ENCODE measurements around the gene BRF1. TPM values are rescaled to one million over a fixed set of nuclear protein-coding genes. Genes with fewer than 3 reads are reported as not detected.

BRF1 gene
- total RNA-seq, 4 donors from 2014 or later: 44.5 to 99.6 (median 56.2) TPM

GRCh38 chr14:105274637-105275036, 26.2 kb downstream of the BRF1 start:
- no peak for DNase-seq
- Histone ChIP-seq H3K27me3 (no peaks in the 10 kb centered on the region), H3K4me1 (peaks cover 9 to 14% of the 10 kb centered on the region in 2 donors), H3K36me3 (no peaks in the 10 kb centered on the region), H3K9me3 (no peaks in the 10 kb centered on the region), H3K27ac (no peak overlapping the region), H3K4me3 (replicated peaks in 1 of 3) (no peak overlapping the region)
- WGBS, 2 donors: 92 to 94% methylated on average over 6 of the region's 6 CpGs
- TF ChIP-seq, protein P1, sequence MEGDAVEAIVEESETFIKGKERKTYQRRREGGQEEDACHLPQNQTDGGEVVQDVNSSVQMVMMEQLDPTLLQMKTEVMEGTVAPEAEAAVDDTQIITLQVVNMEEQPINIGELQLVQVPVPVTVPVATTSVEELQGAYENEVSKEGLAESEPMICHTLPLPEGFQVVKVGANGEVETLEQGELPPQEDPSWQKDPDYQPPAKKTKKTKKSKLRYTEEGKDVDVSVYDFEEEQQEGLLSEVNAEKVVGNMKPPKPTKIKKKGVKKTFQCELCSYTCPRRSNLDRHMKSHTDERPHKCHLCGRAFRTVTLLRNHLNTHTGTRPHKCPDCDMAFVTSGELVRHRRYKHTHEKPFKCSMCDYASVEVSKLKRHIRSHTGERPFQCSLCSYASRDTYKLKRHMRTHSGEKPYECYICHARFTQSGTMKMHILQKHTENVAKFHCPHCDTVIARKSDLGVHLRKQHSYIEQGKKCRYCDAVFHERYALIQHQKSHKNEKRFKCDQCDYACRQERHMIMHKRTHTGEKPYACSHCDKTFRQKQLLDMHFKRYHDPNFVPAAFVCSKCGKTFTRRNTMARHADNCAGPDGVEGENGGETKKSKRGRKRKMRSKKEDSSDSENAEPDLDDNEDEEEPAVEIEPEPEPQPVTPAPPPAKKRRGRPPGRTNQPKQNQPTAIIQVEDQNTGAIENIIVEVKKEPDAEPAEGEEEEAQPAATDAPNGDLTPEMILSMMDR (IDR thresholded peaks at IDR 0.05): no peak
- no peak for TF ChIP-seq POLR2A (IDR thresholded peaks at IDR 0.05)
- intact Hi-C loops (cut with DNase I): no loop called here

DNA sequence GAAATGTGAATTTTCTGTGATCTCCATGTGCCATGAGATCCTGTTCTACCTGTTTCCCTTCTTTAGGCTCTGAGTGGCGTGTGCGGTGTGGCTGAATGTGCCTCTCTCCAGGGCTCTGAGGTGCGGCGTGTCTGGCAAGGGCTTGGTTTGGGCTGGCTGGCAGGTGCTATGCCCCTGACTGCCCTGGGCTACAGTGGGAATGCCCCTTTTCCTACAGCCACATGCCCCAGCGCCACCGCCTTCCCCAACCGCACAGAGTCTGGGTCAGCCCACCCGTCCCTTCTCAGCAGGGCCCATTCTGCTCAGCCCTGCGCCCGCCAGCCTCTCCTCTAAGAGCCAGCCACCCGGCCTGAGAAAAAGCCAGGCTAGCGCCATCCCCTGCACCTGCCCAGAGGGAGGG, 27.7 kb downstream of the BRF1 start:
- H3K27me3 ChIP-seq: no peaks in the 10 kb centered on the region
- H3K36me3 ChIP-seq: no peaks in the 10 kb centered on the region
- H3K9me3 ChIP-seq: no peaks in the 10 kb centered on the region
- TF ChIP-seq, protein P1 (IDR thresholded peaks at IDR 0.05): no peak
- TF ChIP-seq POLR2A (IDR thresholded peaks at IDR 0.05): no peak
- H3K27ac ChIP-seq: no peak overlapping the region
- peaks cover 9 to 14% of the 10 kb centered on the region in 2 donors for H3K4me1 ChIP-seq
- H3K4me3 ChIP-seq (replicated peaks in 1 of 3): no peak overlapping the region
- 62 to 71% methylated on average over 8 to 12 of the region's 12 CpGs for WGBS, 2 donors
- intact Hi-C loops (cut with DNase I): no loop called here
- peak; percentile 71 to 78 for DNase-seq

DNA sequence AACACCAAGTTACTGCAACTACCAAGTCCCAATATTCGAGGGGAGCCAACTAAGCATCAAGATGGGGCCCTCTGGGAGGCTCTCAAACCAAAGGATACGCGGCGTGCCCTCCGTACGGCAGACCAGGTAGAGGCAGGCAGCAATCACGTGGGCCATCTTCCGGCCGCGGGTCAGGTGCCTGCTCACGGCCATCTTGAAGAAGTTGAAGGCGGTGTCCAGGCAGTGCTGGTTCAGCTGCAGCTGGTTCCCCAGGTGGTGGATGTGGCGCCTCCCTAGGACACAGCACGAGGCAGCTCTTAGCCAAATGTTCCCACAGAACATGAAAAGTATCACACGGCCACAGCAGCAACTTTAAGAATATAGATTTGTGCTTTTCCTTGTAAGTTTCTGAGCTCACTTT, 28.2 kb downstream of the BRF1 start:
- WGBS, 2 donors: 66 to 79% methylated on average over 15 of the region's 15 CpGs

GRCh38 chr14:105271224-105271890, 29.4 kb downstream of the BRF1 start:
- Histone ChIP-seq H3K27ac (no peak overlapping the region), H3K4me3 (replicated peaks in 1 of 3) (no peak overlapping the region), H3K4me1 (peaks cover 9 to 10% of the 10 kb centered on the region in 2 donors), H3K9me3 (no peaks in the 10 kb centered on the region), H3K27me3 (no peaks in the 10 kb centered on the region), H3K36me3 (no peaks in the 10 kb centered on the region)
- no peak for DNase-seq
- TF ChIP-seq POLR2A (IDR thresholded peaks at IDR 0.05): no peak
- TF ChIP-seq, protein P1 (IDR thresholded peaks at IDR 0.05): no peak
- intact Hi-C loops (cut with DNase I): no loop called here
- 86 to 91% methylated on average over 5 to 15 of the region's 22 CpGs for WGBS, 2 donors

More for the DNA sequence above, 28.2 kb downstream of the BRF1 start:
- H3K36me3 ChIP-seq: no peaks in the 10 kb centered on the region
- DNase-seq: peak; percentile 32 to 53
- TF ChIP-seq POLR2A (IDR thresholded peaks at IDR 0.05): no peak
- TF ChIP-seq, protein P1 (IDR thresholded peaks at IDR 0.05): no peak
- no peaks in the 10 kb centered on the region for H3K27me3 ChIP-seq
- H3K4me3 ChIP-seq (replicated peaks in 1 of 3): no peak overlapping the region
- H3K4me1 ChIP-seq: peaks cover 9 to 11% of the 10 kb centered on the region in 2 donors
- intact Hi-C loops (cut with DNase I): no loop called here
- no peaks in the 10 kb centered on the region for H3K9me3 ChIP-seq
- H3K27ac ChIP-seq: no peak overlapping the region

GRCh38 chr14:105269405-105269804, 31.4 kb downstream of the BRF1 start:
- Histone ChIP-seq H3K4me1 (peaks cover 9 to 10% of the 10 kb centered on the region in 2 donors), H3K9me3 (no peaks in the 10 kb centered on the region), H3K27ac (no peak overlapping the region), H3K36me3 (no peaks in the 10 kb centered on the region), H3K27me3 (no peaks in the 10 kb centered on the region), H3K4me3 (replicated peaks in 1 of 3) (no peak overlapping the region)
- WGBS, 2 donors: 86 to 91% methylated on average over 10 of the region's 11 CpGs
- intact Hi-C loops (cut with DNase I): no loop called here
- no peak for TF ChIP-seq POLR2A (IDR thresholded peaks at IDR 0.05)
- TF ChIP-seq, protein P1 (IDR thresholded peaks at IDR 0.05): no peak
- DNase-seq: no peak

Data from thyroid gland (tissue), 4 donors.